ENCODE measurements around the gene DNAH2. TPM values are rescaled to one million over a fixed set of nuclear protein-coding genes. Genes with fewer than 3 reads are reported as not detected.
A peak's percentile ranks its signal among the peaks of the same experiment; 100 is the strongest.

DNAH2 gene
- total and polyA plus RNA-seq, 2 of the 4 experiments (the other 2 are of a cell fraction), result under 0.01 to 0.02 TPM

DNA sequence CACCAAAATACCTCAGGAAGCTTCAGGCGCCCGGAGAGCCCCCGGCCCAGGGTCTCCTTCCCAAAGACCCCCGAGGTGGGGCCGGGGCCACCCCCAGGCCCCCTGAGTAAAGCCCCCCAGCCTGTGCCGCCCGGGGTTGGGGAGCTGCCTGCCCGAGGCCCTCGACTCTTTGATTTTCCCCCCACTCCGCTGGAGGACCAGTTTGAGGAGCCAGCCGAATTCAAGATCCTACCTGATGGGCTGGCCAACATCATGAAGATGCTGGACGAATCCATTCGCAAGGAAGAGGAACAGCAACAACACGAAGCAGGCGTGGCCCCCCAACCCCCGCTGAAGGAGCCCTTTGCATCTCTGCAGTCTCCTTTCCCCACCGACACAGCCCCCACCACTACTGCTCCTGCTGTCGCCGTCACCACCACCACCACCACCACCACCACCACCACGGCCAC lies 130.6 kb downstream of the DNAH2 start:
- Histone ChIP-seq H3K4me3 (ENCODE audit: insufficient read depth, low read depth, low read length) (no peak overlapping the region), H2BK120ac (ENCODE audit: low read depth, low read length) (no peak overlapping the region), H3K56ac (ENCODE audit: extremely low read depth, insufficient read depth, low read length) (no peak overlapping the region), H3K9me3 (ENCODE audit: control insufficient read depth, insufficient read depth, low read length) (no peaks in the 10 kb centered on the region), H4K20me1 (ENCODE audit: insufficient read depth, low read length) (peaks cover 53% of the 10 kb centered on the region), H3K4ac (ENCODE audit: low read depth, low read length) (no peak overlapping the region), H3K18ac (ENCODE audit: low read depth, low read length) (no peak overlapping the region), H3K4me1 (ENCODE audit: control insufficient read depth, insufficient read depth, low read length) (peaks cover 7% of the 10 kb centered on the region), H2AK9ac (replicated peaks; ENCODE audit: low read depth, low read length, poor library complexity) (no peak overlapping the region), H2BK15ac (ENCODE audit: low read depth, low read length) (no peak overlapping the region), H2BK5ac (ENCODE audit: low read depth, low read length, poor library complexity, severe bottlenecking) (no peak overlapping the region), H3K9me1 (ENCODE audit: insufficient read depth, low read length) (no peaks in the 10 kb centered on the region), H4K8ac (ENCODE audit: low read depth in 2 of 2, low read length in 2 of 2) (no peak overlapping the region), H2AFZ (replicated peaks; ENCODE audit: low read length, poor library complexity) (no peak overlapping the region), H3K36me3 (ENCODE audit: control insufficient read depth, insufficient read depth, low read length) (peaks cover 63% of the 10 kb centered on the region), H2AK5ac (ENCODE audit: low read depth, low read length) (no peak overlapping the region), H3K4me2 (ENCODE audit: low read depth, low read length) (no peak overlapping the region), H3K27me3 (ENCODE audit: control insufficient read depth, insufficient read depth, low read length) (no peaks in the 10 kb centered on the region), H3K79me1 (ENCODE audit: low read depth in 1 of 2, low read length in 2 of 2) (peaks cover 14 to 49% of the 10 kb centered on the region in 2 experiments), H3K14ac (replicated peaks; ENCODE audit: low read depth, low read length) (no peak overlapping the region), H3K27ac (ENCODE audit: insufficient read depth, low read length) (no peak overlapping the region), H3K23ac (ENCODE audit: low read depth, low read length) (no peak overlapping the region), H4K91ac (ENCODE audit: insufficient read depth, low read depth, low read length) (no peak overlapping the region), H4K5ac (ENCODE audit: low read depth, low read length) (no peak overlapping the region), H2BK20ac (ENCODE audit: low read depth, low read length) (no peak overlapping the region), H3K9ac (ENCODE audit: low read depth, low read length) (no peak overlapping the region)
- intact Hi-C loops (cut with micrococcal nuclease), result no loop called here
- ChIA-PET CTCF (no interaction called here), POLR2A (ENCODE audit: unreplicated experiment) (no interaction called here)
- BruUV-seq (replicated peaks), result TSS peak; percentile 11
- TF ChIP-seq CHD1 (IDR thresholded peaks at IDR 0.05; ENCODE audit: low read depth, low read length), result no peak
- TF ChIP-seq POLR2A (IDR thresholded peaks at IDR 0.05; ENCODE audit: low read depth, low read length), result no peak
- no peak for TF ChIP-seq BHLHE40 (IDR thresholded peaks at IDR 0.05; ENCODE audit: low read depth, low read length)
- TF ChIP-seq CEBPB (IDR thresholded peaks at IDR 0.05; ENCODE audit: low read depth, low read length), result no peak
- TF ChIP-seq, protein P1, sequence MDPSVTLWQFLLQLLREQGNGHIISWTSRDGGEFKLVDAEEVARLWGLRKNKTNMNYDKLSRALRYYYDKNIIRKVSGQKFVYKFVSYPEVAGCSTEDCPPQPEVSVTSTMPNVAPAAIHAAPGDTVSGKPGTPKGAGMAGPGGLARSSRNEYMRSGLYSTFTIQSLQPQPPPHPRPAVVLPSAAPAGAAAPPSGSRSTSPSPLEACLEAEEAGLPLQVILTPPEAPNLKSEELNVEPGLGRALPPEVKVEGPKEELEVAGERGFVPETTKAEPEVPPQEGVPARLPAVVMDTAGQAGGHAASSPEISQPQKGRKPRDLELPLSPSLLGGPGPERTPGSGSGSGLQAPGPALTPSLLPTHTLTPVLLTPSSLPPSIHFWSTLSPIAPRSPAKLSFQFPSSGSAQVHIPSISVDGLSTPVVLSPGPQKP (IDR thresholded peaks at IDR 0.05; ENCODE audit: borderline replicate concordance, low read depth, low read length), result no peak
- no peak for TF ChIP-seq RCOR1 (IDR thresholded peaks at IDR 0.05; ENCODE audit: insufficient replicate concordance, low read length)
- no peak for TF ChIP-seq MAFK (IDR thresholded peaks at IDR 0.05; ENCODE audit: low read depth, low read length)
- TF ChIP-seq MXI1 (IDR thresholded peaks at IDR 0.05; ENCODE audit: borderline replicate concordance, low read depth, low read length), result no peak
- no peak for TF ChIP-seq RFX5 (IDR thresholded peaks at IDR 0.05; ENCODE audit: low read depth, low read length)
- TF ChIP-seq FOS (IDR thresholded peaks at IDR 0.05; ENCODE audit: low read depth, low read length), result no peak
- TF ChIP-seq, protein P2, sequence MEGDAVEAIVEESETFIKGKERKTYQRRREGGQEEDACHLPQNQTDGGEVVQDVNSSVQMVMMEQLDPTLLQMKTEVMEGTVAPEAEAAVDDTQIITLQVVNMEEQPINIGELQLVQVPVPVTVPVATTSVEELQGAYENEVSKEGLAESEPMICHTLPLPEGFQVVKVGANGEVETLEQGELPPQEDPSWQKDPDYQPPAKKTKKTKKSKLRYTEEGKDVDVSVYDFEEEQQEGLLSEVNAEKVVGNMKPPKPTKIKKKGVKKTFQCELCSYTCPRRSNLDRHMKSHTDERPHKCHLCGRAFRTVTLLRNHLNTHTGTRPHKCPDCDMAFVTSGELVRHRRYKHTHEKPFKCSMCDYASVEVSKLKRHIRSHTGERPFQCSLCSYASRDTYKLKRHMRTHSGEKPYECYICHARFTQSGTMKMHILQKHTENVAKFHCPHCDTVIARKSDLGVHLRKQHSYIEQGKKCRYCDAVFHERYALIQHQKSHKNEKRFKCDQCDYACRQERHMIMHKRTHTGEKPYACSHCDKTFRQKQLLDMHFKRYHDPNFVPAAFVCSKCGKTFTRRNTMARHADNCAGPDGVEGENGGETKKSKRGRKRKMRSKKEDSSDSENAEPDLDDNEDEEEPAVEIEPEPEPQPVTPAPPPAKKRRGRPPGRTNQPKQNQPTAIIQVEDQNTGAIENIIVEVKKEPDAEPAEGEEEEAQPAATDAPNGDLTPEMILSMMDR (conservative IDR thresholded peaks at IDR 0.05; ENCODE audit: low read depth, low read length), result no peak
- dilution Hi-C loops (cut with HindIII; ENCODE audit: low sequenced_read_pairs, unreplicated experiment), result no loop called here
- DNase-seq (no peak), ATAC-seq (ENCODE audit: low read depth) (no peak)
- in situ Hi-C loops (cut with MboI; ENCODE audit: low sequenced_read_pairs), result no loop called here
- 100% methylated on average over 1 of the region's 20 CpGs; no CpG with 5 or more reads in 1 of the 2 experiments for WGBS, 2 experiments (ENCODE audit: extremely low coverage in 2 of 2, insufficient read length in 1 of 2)
